NOMO-1 (cell line): ENCODE data around the gene PPM1M.

ENCODE experiments used
- DNase-seq, 2 experiments: peaks; one replicate each; lab custom pipeline; 2025; ENCODE audit not compliant: unreplicated experiment in 2 of 2; lab: John Stamatoyannopoulos, UW

PPM1M gene, protein sequence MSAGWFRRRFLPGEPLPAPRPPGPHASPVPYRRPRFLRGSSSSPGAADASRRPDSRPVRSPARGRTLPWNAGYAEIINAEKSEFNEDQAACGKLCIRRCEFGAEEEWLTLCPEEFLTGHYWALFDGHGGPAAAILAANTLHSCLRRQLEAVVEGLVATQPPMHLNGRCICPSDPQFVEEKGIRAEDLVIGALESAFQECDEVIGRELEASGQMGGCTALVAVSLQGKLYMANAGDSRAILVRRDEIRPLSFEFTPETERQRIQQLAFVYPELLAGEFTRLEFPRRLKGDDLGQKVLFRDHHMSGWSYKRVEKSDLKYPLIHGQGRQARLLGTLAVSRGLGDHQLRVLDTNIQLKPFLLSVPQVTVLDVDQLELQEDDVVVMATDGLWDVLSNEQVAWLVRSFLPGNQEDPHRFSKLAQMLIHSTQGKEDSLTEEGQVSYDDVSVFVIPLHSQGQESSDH

DNA sequence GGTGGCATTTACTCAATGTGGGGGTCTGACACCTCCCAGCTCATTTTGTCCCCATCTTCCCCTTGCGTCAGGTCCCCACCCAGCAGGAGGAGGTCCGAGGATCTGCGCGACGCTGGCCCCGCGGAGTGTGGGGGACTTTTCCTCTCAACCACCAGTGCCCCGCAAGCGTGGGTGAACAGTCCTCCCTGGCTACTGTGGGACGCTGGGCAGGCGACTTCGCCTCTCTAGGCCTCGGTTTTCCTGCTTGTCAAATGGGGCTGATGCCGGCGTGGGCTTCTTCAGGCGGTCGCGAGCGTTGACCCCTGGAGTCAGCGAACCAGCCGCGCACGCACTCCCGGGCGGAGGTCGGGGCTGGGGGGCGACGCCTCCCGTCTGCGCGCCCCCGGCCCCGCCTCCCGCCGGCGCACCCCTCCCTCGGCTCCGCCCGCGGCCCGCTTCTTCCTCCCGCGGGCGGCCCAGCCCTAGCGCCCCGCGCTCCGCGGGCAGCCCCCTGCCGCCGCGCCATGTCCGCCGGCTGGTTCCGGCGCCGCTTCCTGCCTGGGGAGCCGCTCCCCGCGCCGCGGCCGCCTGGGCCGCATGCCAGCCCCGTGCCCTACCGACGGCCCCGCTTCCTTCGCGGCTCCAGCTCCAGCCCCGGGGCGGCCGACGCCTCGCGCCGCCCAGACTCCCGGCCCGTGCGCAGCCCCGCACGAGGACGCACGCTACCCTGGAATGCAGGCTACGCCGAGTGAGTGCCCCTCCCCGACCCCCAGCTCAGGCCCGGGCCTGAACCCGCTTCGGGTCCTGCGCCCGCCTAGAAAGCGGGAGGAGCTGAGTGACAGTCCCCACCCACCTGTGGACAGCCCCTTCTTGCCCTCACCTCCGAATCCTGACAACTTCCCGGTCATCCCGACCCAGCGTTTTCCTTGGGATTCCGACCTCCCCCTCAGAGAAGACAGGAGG, at the start of gene PPM1M:
Gene PPM1M, plus strand, starts transcription at position 438 of the 942 bp plus-strand sequence. Its CDS starts 66 bp downstream, at position 504.
- peak in 1 of 2 experiments; percentile 20 for DNase-seq

DNA sequence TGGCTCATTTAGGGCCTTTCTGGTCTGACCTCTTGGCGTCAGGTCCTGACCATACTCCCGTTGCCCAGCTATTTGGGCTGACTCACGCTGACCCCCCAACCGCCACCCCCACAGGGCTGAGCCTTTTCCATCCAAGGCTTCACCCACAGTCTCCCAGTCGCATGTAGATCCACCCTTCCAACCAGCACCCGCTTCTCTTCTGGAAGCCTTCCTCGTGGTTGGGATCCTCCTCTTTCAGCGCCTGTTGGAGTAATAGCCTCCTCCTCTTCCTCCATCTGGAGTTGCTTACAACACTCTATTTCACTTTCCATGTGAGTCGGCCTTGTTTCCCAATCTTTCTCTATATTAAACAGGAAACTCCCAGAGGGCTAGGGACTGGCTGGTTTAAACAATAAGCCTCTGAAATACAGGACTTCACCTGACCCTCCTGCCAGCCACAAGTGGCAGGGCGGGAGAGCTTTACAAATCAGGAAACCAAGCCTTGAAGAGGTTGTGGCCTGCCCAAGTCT, 49.7 kb upstream of the PPM1M start:
- peak in 1 of 2 experiments; percentile 49 for DNase-seq

DNA sequence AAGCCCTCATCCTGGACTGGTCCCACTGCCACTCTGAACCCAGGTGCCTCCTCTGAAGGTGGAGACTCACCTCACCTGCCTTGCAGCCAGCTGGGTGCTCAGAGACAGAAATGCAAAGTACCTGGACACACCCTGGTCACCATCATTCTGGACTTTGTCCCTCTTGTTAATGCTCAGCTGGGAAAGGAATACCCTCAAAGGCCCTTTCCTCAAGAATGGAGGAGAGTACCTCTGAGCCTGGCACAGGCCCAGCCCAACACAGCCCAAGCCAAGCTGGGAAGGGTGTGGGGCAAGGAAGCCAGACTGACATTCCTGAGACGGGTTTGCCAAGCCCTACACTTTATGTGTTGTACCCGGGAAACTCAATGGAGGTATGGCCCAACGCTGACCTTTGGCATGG, 48.6 kb upstream of the PPM1M start:
- DNase-seq = no peak

DNA sequence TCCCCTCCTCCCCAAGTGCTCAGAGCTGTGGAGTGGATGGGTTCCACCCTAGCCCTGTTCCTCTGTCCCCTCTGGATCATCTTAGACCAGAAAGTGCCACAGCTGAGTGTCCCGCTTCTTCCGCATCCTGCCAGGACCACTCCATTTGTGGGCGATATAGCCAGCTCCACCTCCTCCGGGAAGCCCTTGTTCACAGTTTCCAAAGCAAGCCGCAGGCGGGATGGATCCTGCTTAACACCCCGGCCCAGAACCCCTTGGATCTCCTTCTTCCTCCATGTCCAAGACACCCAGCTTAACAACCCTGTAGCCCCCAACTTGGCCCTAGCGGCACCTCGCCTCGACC, 48.1 kb upstream of the PPM1M start:
- no peak for DNase-seq

DNA sequence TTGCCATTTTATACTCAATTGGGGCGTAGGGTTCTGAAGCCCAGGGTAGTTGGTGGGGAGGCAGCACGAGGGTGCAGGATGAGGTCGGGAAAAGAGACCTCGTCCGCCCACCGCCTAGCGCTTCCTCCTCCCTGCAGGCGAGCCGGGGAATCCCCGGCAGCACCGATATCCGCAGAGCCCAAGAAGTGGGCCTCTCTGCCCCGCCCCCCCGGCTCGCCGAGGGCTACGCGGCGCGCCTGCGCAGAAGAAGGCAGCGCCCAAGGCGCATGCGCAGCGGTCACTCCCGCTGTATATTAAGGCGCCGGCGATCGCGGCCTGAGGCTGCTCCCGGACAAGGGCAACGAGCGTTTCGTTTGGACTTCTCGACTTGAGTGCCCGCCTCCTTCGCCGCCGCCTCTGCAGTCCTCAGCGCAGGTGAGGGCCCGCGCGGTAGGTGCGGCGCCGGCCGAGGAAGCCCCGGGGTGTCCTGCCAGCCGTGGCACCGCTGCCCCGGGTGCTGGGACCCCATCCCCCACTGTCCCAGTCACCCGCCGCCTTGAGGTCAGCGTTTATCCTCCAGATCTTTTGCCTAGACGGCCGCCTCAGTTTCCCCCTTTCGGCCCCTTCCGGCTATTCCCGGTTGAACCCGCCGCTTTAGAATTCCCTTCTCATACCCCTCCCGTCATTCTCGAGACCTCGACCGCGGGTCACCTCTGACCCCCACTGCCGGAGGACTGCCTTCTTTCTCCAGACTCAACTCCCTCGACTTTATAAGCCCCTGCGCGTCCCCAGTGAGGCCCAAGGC, 47.5 kb upstream of the PPM1M start, which contains the start of gene ALAS1:
Gene ALAS1, plus strand, starts transcription at position 319 of the 784 bp plus-strand sequence. CDS start 1,082 bp downstream, outside the sequence.
- DNase-seq = peak; percentile 90 to 92

DNA sequence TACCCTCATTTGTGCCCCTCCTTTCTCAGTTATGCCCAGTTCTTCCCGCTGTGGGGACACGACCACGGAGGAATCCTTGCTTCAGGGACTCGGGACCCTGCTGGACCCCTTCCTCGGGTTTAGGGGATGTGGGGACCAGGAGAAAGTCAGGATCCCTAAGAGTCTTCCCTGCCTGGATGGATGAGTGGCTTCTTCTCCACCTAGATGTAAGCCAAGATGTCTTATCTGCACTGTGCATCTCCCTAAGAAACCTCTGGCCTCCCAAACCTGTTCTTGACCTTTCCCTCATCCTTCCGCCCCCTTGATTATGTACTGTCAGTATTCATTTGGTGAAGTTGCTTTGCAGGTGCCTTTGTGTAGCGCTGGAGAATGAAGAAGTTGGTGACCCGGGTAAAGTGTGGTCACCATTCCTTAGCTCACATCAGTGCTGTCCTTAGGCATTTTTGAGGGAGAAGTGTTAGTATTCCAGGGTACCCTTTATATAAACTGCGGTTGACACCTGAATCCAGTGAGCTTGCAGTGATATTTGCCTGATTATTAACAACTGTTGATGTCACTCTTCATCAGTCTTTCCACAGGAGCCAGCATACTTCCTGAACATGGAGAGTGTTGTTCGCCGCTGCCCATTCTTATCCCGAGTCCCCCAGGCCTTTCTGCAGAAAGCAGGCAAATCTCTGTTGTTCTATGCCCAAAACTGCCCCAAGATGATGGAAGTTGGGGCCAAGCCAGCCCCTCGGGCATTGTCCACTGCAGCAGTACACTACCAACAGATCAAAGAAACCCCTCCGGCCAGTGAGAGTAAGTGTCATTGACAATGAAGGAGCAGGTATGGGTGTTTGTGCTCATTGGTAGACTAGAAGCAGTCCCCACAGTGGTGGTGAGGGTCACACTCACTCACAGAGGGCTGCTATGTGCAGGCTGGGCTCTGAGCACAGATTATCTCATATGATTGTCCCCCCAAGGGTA, 46.6 kb upstream of the PPM1M start:
- peak in 1 of 2 experiments; percentile 22 for DNase-seq

DNA sequence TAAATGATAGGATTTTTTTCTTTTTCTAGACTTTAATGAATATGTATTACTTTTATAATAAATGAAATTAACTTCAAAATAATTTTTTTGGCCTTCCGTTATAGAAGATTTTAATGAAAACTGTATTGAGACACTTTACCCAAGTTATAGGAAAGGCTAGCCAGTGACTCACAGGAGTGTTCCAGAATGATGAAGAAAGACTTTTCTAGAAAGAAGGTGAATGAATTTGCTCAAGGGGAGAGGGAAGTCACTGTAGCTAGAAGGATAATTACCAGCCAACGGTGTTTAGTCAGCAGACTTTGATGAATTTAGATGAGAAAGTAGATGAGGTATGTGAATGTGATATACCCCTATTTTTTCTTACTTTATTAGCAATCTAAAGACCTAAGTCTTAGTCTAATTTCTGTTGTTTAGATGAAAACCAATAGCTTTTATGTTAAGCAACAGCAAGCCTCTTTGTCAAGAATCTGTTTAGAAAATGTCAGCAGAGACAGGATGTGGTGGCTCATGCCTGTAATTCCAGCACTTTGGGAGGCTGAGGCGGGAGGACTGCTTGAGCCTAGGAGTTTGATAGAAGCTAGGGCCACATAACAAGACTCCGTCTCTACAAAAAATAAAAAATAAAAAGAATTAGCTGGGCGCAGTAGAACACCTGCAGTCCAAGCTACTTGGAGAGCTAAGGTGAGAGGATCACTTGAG, 44.4 kb upstream of the PPM1M start:
- DNase-seq = peak in 1 of 2 experiments; percentile 68

DNA sequence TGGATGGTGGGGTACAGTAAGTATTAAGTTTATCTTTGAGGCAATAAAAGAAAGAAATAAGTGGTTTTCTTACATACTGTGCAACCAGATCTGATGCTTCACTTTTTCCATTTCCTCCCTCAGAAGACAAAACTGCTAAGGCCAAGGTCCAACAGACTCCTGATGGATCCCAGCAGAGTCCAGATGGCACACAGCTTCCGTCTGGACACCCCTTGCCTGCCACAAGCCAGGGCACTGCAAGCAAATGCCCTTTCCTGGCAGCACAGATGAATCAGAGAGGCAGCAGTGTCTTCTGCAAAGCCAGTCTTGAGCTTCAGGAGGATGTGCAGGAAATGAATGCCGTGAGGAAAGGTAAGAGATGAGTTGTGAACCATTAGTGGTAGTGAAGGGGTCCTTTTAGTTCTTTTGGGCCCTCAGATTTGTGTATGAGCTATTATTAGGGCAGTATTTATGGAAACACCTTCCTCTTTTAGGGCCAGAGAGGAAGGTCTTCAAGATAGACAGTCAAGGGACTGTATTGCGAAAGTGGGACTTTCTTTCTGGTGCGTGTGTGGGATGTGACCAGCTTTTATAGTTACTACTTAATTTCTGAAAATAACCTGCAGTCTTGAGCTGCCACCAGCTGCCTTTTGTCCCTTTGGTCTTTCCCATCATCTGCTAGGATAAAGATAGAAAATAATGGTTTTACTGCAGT, 43.0 kb upstream of the PPM1M start:
- peak; percentile 83 to 95 for DNase-seq

DNA sequence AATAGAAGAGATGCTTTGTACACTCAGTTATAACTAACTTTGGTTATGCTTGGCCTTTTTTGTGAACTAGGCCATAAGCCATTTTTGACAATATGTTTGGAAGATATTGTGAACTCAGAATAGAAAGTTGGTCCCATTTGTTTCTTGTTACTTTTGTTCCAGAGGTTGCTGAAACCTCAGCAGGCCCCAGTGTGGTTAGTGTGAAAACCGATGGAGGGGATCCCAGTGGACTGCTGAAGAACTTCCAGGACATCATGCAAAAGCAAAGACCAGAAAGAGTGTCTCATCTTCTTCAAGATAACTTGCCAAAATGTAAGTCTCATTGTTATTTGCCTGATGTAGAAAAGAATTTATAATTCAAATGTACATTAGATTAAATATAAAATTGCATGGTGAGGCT, 41.9 kb upstream of the PPM1M start:
- no peak for DNase-seq

DNA sequence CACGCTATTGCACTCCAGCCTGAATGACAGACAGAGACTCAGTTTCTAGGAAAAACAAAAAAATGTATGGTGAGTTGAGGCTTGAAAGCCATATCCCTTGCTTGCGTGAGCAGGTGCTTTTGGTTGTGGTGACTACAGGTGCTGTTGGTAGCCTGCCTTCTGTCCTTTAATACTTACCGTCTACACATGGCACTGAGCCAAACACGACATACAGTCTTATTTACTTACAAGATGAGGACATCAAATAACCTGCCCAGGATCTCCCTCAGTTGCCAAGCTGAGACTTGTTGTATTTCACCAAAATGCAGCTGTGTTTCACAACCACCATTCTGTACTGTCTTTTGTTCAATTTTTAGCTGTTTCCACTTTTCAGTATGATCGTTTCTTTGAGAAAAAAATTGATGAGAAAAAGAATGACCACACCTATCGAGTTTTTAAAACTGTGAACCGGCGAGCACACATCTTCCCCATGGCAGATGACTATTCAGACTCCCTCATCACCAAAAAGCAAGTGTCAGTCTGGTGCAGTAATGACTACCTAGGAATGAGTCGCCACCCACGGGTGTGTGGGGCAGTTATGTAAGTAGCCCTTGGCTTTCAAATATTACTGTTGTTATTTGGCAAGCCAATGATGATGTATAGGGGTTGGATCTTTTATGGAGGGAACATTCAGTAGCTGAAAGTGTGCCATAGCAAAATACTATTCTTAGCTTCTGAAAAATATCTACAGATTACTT, 41.1 kb upstream of the PPM1M start:
- peak in 1 of 2 experiments; percentile 44 for DNase-seq

DNA sequence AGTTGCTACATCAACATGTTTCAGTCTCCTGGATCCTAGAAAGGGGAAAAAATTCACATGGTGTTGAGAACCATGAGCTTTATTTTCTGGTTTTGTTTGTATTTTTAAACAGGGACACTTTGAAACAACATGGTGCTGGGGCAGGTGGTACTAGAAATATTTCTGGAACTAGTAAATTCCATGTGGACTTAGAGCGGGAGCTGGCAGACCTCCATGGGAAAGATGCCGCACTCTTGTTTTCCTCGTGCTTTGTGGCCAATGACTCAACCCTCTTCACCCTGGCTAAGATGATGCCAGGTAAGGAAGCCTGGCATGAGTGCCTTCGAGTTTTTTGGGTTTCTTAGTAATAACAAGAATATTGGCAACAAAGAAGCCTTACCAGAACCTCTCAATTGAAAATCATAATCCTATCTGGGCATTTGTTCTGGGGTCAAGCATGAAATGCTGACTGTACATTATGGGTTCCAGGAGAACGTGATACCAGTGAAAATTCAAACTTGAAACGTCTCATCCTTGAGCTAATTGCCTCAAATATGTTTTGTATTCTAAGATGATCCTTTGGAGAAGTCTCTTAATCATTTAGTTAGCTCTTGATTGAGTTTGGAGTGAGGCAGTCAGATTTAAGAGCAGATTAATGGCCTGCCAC, 39.7 kb upstream of the PPM1M start:
- no peak for DNase-seq

DNA sequence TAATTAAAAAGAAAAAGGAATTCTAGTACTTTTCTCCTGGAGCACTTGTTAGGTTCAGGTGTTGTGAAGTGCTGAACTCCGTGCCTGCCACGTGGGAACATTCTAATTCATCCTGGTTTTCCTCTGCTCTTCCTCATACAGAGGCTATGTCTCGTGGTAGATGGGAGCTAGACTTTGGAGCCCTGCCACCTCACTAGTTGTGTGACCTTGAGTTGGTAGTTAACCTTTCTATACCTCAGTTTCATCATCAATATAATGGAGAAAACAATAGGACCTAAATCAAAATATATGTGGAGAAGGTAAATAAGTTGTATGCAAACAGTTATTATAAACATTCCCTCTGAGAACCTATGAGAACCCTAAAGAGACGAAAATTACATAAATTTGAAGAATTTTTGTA, 37.0 kb upstream of the PPM1M start:
- no peak for DNase-seq

DNA sequence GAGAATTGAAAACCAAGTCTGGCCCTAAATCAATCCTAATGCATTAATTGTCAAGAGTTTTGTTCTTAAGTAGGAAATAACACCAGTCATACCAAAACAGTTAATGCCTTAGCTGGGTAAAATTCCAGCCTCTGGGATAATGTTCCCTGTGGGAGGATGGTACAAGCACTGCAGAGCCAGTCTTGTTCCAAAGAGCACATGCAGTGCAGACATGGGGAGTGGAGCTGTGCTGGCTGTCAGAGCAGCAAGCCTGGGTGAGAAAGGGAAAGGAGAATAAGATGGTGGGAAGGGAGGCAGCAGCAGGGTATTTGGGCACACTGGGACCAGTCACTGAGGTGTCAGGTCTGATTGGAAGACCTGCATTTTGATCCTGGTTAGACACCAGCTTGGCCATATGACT, 35.5 kb upstream of the PPM1M start:
- no peak for DNase-seq

DNA sequence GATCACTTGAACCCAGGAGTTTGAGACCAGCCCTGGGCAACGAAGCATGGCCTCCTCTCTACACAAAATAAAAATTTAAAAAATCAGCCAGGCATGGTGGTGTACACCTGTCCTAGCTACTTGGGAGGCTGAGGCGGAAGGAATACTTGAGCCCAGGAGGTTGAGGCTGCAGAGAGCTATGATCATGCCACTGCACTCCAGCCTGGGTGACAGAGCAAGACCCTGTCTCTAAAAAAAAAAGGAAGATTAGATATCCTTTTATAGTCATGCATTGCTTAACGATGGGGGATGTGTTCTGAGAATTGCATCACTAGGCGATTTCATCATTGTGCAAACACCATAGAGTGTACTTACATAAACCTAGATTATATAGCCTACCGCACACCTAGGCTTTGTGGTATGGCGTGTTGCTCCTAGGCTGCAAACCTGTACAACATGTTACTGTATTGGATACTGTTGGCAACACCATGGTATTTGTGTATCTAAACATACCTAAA, 35.0 kb upstream of the PPM1M start:
- peak; percentile 70 to 93 for DNase-seq

DNA sequence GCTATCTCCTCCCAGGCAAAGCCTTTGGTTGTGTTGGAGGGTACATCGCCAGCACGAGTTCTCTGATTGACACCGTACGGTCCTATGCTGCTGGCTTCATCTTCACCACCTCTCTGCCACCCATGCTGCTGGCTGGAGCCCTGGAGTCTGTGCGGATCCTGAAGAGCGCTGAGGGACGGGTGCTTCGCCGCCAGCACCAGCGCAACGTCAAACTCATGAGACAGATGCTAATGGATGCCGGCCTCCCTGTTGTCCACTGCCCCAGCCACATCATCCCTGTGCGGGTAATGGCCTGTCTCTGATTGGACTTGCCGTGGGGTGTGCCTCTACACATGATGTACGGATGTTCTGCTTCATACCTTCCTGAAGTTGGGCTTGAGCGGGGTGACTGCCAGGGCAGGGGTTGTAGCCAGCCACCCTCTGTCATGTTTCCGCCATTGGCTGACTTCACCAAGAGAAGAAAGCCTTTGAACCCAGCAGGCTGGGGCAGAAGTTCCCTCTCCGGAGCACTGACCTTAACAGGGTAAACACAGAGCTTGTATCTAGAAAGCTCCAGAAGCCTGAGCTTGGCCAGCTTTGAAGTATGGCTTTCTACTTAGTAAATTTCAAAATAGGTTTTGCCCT, 34.2 kb upstream of the PPM1M start:
- DNase-seq = no peak

DNA sequence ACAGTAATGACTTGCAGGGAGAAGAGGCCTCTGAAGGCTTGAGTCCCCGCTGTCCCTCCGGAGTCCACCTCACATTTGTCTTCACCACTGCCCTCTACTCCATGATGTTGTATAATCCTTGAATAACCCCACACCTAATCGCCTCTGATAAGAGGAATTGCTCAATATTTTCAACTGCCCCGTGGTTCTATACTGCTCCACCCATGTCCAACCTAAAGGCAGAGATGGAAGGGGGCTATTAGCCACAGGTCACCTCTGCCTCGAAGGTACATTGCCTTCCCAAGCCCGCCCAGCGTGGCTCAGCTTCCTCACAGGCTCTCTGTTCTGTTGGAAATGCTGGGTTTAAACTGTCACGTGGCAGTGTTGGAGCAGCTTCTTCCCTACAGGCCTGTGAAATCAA, 32.6 kb upstream of the PPM1M start:
- DNase-seq = no peak
